Measurements from ENCODE around the gene ETS1.

ETS1 gene

DNA sequence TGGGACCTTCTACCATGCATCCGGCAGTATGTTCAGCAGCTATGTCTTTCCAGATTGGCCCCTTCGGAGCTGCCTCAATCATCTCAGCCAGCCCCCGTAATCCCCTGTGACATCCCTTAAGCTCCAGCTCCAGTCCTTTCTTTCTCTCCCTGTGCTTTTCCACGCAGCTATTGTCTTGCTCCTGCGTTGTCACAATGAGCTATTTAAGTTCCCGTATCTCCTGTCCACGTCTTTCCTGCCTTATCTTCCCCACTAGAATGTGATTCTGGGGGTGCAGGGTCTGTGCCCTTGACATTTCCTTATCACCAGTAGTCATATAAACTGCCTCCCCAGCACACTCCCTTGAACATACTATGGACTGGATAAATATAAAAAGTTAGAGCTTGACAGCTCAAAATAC is 5.1 kb upstream of the ETS1 start:
- DNase-seq (ENCODE audit: low spot score), result no peak

DNA sequence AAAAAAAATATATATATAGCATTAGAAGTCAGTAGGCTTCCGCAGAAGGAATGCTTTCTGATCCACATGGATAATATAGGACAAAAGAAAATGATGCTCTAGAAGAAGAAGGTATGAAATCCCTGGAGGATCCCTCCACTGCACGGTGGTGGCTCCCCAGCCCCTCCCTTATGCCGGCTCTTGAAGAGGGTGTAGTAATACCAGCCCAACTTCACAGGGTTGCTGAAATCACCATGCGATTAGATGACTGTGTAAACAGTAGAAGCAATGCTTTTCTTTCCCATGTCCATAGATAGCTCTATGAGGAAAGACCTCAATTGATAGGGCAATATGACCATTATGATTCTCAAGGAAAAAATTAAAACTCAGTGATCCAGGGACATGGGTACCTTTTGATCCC is 3.2 kb upstream of the ETS1 start:
- DNase-seq (ENCODE audit: low spot score), result no peak

DNA sequence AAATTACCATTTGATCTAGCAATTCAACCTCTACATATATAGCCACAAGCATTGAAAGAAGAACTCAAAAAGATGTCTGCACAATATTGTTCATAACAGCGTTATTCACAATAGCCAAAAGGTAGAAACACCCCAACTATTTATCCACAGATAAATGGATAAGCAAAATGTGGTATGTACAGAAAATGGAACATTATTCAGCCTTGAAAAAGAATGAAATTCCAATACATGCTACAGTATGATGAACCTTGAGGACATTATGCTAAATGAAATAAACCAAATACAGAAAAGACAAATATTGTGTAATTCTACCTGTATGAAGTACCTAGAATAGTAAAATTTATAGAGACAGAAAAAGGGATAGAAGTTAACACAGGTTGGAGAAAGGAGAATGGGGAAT is 2.6 kb upstream of the ETS1 start:
- DNase-seq (ENCODE audit: low spot score), result no peak

DNA sequence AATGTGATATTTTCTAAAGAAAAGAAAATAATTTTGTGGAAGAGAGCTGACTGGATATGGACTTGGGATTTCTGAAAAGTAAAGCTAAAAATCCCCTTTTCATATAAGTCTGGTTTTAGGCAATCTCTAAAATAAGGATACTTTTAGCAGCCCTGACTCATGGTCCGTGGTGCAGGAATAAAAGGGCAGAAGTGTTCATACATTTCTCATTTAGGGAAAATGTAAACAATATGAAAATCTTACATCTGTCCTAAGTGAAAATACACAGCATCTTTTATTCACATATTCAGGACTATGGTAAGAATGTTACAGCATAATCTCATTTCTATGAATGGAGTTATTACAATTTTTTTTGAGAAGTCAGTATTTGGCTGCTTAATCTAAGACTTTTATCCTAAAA is 735 bp upstream of the ETS1 start:
- DNase-seq (ENCODE audit: low spot score), result no peak

DNA sequence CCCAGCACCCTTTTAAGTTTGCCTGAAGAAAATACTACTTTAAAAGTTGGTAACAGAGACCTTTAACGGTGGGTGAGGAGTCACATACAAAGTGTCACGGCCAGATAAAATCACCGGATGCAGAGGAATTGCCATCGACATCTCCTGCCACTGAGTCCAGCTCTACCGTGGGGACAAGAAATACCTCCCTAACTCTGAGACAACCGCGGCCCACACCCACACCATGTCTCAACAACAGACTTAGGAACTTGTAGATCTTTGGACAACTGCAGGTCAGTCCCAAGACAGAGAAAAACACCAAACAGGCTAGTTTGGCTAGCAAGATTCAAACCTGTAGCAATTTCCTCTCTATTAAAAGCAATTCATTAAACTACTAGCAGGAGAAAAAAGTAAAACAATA is 669 bp downstream of the ETS1 start:
- no peak for DNase-seq (ENCODE audit: low spot score)

DNA sequence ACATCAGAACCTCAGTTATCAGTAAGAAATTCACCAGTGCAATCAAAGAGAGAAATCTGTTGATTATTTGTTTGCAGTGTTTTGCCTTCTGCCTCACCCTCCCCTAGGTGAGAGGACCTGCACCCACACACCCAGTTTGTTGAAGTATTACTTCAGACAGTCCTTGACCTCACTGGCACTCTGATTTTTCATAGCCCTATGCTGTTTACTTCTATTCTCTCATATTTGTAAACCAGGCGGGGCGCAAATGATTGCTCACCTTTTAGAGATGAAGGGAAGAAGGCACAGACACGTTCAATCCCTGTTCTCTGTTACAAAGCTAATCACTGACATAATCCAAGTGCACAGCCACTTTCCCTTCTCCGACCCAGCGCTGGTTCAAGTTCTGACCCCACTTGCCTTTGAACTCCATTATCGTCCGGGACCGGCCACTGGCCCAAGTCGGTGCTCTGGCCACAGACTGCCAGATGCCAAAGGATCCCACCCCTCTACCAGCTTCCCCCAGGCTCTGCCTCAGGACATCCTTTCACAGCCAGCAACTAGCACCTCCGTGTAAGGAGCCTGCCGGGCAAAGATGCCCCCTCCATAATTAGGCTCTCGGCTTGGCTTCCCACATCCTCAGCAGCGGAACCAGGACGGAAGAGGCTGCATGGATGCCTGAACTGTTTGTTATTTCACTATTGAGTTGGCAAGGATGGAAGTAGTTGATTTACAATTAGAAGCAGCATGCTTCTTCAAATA is 1.7 kb downstream of the ETS1 start:
- DNase-seq (ENCODE audit: low spot score), result no peak

DNA sequence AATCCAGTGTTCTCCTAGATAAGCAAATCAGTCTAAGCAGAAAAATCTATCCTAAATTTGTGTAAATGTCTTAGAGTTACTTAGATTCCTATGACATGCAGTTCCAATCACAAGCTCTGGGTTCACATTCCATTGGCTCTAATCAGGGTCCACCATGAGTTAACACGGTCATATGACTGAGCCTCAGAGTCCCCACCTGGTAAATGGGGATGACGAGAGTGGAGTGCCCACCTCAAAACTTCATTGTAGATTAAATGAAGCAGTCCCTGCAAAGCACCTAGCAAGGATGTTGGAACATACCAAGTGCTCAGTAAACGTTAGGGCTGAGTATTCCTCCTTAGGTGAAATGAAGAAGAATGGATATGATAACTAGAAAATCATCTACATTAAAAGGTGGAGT is 3.1 kb downstream of the ETS1 start:
- no peak for DNase-seq (ENCODE audit: low spot score)

DNA sequence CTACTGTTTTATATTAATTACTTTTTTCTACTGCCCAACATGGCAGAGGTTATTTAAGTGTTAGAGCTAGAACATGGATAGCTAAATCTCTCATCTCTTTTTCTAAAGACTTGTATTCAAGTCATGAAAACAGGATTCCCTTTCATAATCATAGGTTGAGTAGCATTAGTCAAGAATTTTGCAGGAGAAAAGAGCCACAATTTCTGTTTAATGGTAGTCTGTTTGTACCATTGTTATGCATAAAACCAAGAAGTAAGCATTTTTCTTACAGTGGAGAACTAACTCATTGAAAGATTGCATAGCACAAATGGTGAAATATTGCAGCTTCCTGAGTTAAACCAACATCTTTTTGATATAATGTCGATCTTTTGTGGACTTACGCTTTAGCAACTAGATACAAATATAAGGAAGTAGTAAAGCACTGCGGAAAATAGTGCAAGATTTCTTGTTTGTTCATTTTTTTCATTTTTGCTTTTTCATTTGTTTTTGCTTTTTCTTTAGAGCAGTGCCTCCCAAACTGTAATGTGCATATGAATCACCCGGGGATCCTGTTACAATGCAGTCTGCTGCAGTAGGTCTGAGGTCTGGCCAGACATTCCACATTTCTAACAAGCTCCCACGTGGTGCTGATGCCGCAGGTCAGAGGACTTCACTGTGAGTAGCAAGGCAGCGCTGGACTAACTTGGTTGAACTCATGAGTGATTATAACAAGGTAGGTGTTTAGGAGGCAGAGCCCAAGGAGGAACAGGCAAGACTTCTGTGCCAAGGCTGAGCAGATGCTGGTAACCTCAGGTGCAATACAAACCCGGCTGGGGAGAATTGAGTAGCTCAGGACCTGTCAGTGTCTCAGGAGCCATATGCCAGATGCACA is 4.6 kb downstream of the ETS1 start:
- no peak for DNase-seq (ENCODE audit: low spot score)

DNA sequence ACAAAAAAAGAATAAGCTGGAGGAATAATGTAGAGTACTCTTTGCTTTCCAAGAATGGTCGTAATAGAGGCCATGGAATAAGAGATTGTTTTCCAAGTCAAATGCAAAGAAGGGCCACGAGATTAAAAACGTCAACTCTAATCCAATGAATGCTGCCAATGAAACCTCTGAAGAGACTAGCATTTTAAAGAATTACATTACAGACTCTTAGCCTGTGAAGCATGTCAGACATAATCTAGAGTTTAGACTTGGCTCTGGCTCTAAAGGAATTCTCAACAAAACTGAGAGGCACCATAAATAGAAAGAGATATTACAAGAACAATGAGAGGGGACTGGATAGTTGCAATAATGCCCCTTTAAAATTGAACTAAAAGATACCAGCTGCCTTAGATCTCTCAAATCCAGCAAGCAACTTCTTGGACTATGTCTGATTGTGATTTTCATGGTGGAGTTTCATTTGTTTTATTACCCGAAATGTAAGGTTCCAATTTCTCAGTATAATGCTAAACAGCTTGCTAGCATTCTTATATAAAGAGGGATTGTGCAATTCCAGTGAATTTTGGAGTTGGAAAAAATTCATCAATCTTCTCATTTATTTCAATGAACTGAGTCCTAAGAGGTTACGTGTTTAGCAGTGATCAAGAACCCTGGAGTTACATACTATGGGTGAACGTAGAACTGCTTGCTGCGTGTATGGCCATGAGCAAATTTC is 5.6 kb downstream of the ETS1 start:
- no peak for DNase-seq (ENCODE audit: low spot score)

DNA sequence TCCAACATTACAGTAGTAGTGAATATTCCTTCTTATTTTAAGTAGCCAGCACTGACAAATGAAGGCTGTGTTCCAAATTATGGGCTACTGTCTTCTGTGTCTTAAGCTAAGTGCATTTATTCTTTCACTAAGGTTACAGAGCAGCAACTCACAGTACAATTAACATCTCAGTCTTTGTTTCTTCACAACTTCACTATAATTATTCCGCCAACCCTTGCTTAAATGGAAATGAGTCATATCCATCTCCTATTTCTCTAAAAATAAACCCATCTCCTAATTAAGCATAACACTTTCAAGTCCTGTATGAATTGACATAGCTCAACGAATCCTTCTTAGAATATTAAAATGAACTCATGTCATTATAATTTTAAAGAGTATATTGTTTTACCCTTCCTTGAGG is 6.7 kb downstream of the ETS1 start:
- no peak for DNase-seq (ENCODE audit: low spot score)

DNA sequence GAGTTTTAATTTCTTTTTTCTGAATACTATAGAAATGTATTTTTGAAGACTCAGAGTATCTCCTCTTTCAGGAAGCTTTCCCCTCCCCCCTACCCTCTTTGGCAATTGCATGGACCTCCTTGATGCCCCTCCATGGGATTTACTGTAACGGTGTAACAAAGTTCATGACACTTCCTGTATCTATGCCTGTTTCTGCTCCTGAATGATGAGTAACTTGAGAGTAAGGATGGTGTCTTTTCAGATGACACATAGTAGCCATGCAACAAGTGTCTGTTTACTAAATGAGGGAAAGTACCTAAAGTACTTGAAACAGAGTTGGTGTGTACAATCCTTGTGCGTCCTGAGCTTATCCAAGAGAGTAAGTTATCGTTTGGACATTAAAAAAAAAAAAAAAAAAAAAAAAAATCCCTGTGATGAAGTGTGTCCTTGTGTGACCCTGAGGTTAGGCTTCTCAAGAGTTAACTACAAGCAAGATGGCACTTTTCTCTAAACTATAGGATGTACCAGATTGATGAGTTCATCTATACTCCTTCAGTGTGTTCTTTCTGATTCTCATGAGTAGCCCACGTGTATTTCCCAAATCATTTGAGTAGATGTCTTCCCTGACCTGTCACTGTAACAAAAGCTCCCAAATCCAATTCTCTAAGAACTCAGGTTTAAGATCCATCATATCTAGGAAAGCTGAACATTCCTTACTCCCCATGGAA is 7.4 kb downstream of the ETS1 start:
- DNase-seq (ENCODE audit: low spot score), result no peak

DNA sequence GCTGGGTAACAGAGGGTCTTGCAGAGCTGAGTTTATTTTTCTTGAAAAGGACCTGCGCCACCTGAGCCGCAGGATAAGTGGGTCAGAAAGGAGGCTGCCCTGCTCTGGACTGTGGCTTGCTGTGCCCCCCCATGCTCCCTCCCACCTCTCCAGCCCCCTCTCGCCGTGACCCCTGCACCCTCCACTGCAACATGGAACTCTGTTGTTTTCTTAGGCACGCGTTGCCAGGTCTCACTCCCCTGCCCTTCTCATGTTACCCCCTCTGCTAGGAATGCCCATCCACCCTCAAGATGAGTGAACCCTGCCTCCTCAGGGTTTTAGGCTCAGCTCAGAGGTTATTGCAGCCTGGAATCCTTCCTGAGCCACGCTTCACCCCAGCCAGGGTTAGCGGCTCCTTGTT is 10.8 kb downstream of the ETS1 start:
- no peak for DNase-seq (ENCODE audit: low spot score)

DNA sequence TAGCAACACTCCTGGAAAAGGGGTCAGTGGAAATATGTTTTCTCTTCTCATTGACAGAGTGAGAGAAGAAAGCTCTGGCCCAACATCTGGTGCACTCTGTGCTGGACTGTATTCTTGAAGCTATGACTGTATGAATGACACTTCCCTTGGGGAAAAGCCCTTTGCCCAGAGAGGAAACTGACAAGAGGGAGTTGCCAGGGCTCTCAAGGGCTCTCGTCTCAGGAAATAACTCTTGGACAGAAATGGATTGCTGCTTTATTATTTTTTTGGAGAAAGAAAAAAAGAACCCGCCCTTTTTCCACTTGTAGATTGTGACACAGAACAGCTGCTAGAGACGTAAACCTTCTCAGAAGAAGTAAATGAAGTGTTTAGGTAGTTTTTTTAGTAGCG is 11.4 kb downstream of the ETS1 start:
- no peak for DNase-seq (ENCODE audit: low spot score)

DNA sequence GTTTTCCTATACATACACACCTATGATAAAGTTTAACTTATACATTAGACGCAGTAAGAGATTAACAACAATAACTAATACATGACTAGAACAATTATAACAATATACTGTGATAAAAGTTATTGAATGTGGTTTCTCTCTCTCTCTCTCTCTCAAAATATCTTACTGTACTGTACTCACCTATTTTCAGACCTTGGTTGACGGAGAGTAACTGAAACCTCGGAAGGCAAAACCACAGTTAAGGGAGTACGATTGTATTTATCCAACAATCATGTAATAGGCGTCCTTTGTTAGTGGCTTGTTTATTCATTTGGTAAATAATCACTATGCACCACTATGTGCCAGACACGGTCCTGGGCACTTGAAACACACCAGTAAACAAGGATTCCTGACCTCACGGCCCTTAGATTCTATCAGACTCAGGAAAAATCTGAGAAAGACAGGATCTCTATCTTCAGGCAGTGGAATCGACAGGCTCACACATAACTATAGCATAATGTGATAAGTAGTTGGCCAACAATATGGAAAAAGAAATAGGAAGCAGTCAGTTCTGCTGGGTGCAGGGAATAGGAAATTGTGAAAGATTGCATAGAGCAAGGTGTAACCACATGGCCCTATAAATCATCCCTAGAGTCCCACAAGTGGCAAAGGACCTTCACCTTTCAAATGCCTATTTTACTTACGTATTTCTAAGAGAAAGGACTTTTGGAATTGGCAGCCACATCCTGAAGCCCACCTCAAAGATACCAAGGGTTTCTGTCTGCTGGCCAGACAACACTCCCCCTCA is 12.0 kb downstream of the ETS1 start:
- DNase-seq (ENCODE audit: low spot score), result no peak

DNA sequence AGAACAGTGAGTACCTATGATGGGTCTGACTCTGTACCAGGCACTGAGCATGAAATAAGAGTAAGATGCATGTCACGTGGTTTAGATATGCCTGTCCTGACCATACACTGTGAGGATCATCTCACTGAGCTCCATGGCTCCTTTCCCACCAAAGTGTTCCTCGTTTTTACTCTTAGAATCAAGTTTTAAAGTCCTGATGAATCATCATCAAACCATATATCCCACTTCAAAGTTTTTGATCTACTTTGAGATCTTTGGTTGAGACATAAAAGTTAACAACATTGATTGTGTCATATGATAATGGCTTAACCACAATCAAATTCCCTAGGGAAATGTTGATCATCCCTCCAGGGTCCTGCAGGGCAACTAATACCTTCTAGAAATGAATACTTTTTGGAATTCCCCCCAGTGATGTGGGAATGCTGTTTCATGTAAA is 12.8 kb downstream of the ETS1 start:
- DNase-seq (ENCODE audit: low spot score), result no peak

DNA sequence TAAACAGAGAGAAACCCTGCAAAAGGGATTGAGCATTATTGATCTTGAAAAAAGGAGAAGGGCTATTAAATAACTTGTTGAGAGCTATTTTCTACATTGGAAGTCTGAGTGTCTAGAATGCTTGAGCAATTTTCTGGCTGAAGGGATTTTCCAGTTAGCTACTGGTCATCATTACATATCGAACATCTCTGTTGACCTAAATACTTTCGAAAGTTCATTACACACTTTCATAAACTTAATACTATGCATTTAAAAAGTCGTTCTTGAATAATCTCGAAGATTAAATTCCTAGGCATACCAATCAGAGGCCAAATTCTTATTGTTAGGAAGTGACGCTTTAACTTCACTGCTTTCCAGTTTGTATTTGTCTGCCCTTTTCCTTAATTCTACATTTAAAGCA is 13.7 kb downstream of the ETS1 start:
- DNase-seq (ENCODE audit: low spot score), result no peak

DNA sequence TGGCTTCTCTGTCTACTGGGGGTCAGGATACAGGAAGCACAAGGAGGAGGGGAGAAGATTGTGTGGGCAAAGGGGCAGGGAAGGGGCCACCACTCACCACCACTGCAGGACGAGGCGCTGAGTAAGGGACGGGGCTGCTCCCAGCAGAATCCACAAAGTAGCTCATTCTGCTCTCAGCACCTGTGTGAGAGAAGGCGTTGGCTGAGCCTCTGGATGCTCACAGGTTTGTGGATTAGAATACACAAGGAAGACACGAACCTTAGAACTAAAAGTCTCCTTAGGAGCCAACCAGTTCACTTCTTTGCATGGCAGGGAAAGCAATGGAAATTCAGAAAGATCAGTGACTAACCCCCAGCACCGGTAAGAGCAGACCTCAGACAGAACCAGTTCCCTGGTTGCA is 14.4 kb downstream of the ETS1 start:
- DNase-seq (ENCODE audit: low spot score), result no peak

DNA sequence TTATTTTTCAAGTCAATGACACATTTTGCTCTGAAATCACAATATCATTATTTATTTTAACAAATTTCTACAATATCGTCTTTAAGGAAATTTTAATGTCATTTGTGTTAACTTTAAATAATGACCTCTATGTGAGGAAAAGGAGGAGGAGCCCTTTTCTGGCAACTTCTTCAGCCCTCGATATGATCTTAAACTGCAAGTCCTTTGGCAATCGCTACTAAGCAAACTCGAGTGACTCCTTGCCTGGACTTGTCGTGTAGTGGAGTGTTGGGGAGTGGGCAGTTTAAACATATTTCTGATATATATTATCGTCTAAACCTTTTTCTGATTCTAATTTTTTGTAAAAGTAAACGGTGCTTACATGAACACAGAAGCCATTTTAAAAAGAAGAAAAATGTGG is 16.7 kb downstream of the ETS1 start:
- no peak for DNase-seq (ENCODE audit: low spot score)

DNA sequence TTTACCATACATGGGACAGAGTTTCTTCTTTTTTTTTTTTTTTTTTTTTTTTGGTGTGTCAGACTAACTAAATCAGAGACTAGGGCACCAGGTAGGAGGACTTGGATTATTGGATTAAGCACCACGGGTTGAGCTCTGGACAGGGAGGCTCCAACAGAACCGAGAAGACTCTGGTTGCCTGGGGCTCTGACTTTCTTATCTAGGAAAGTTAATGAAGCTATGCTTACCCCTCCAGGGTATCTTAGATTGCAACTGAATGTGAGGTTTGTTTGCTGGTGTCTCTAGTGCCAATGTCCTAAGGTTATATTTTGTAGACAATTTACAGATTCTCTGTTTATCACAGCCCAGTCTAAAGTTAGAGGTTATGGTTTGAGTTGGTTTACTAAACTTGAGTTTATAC is 18.1 kb downstream of the ETS1 start:
- DNase-seq (ENCODE audit: low spot score), result no peak

DNA sequence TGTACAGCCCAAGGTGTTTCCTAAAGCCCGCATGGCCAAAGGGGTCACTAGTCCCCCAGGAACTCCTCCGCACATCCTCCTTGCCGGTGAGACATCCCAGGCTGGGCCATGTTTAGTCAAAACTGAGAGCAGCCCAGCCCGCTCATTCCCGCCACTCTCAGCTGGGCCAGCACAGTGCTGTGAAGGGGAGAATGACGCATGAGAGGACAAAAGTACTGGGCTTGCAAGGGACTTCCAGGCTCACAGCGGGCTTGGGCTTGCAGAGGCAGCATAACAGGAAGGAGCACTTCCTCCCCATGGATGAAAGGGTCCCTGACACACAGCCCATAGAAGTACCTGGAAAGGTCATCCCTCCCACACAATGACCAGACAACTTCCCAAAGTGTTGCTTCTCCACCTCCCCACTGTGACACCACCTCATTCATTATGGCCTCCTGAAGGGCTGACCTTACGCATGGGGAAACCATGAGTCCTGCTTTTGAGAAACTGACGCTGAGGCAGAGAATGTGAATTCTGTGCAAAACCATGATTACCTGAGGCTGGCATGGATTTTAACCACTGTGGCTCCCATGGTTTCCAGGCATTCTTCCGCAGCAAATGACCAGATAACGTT is 19.1 kb downstream of the ETS1 start:
- DNase-seq (ENCODE audit: low spot score), result no peak

DNA sequence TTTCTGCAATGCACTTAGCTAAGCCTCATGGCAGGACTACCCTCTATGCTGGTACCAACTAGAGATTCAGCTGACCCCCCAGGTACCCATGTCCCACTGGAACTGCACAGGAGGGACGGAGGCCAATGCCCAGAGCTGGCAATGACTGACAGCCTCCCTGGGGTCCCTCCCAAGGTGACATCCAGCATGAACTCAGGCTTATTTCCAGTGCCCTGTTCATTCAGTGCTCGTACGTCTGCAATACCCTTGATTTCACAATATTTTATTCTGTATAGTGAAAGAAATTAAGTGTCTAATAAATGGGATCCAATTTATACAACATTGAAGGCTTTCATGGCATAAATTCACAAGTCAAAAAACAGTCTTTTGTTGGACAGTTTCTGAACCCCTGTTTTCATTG is 20.2 kb downstream of the ETS1 start:
- DNase-seq (ENCODE audit: low spot score), result no peak
